K562 (cell line): ENCODE data around the gene PREP. TPM values are rescaled to one million over a fixed set of nuclear protein-coding genes. Genes with fewer than 3 reads are reported as not detected.

Source experiments
- ATAC-seq: fragments of 200-7000 bp; cut with Tn5 transposase; 3 replicates; pipeline ENCODE4 v1.9.1; 2020; ENCODE audit warnings: moderate library complexity
- BruUV-seq: library from RNA; stranded (reverse); fragments of 400-500 nt; replicated peaks from 2 replicates; lab custom pipeline; 2021; lab: Mats Ljungman, UMichigan
- CTCF ChIA-PET: fragments of 300-600 bp; formaldehyde crosslinking; extraction: SDS; loops from one replicate; lab custom pipeline; 2021; ENCODE audit warnings: low intra/inter-chr PET ratio; lab: Yijun Ruan, JAX
- POLR2A ChIA-PET: fragments of 300-600, 350-650 bp; sonication (Branson Sonifier 250); formaldehyde crosslinking; extraction: SDS; loops from one replicate; lab custom pipeline; 2021; ENCODE audit warnings: antibody characterized with exemption, inconsistent platforms; lab: Yijun Ruan, JAX
- DNase-seq, 4 experiments: peaks; one replicate each; pipeline versions ENCODE4 v3.0.0 to v3.0.0-alpha.2; 2011 to 2018; ENCODE audit warnings: low spot score in 3 of 4, mixed read lengths in 3 of 4; ENCODE audit errors: extremely low read depth in 1 of 4
- FAIRE-seq: peaks from 2 replicates; lab custom pipeline; 2011; peaks lifted over from hg19 to GRCh38; lab: Jason Lieb, UNC
- H2AFZ ChIP-seq: 2 replicates; pipeline ENCODE4 v1.6.0; 2011; ENCODE audit warnings: low read depth, low read length, control low read depth, inconsistent platforms
- H3K27ac ChIP-seq: fragments of 200-600 bp; 3 replicates; pipeline ENCODE4 v1.8.0; 2011; ENCODE audit warnings: low read depth, mild to moderate bottlenecking, control low read depth, inconsistent platforms, low read length, moderate library complexity, mixed read lengths; ENCODE audit errors: extremely low read depth
- H3K27me3 ChIP-seq, 2 experiments: fragments of 300-600 bp in 1 of 2; 2 replicates in 1 of 2; 3 replicates in 1 of 2; pipeline versions ENCODE4 v1.6.0 to v1.8.0; 2011; ENCODE audit warnings: inconsistent platforms in 2 of 2, low read length in 2 of 2, mild to moderate bottlenecking in 1 of 2, mixed read lengths in 1 of 2, moderate library complexity in 1 of 2; ENCODE audit not compliant: control insufficient read depth in 2 of 2, insufficient read depth in 2 of 2
- H3K36me3 ChIP-seq: fragments of 300-600 bp; 3 replicates; pipeline ENCODE4 v1.8.0; 2011; ENCODE audit warnings: mild to moderate bottlenecking, low read length, inconsistent platforms; ENCODE audit not compliant: control insufficient read depth, insufficient read depth
- H3K4me1 ChIP-seq, 2 experiments: fragments of 200-600 bp in 1 of 2; replicated peaks in 1 of 2; 2 replicates in 1 of 2; 3 replicates in 1 of 2; pipeline versions ENCODE4 v1.5.1 to v1.8.0; 2011; ENCODE audit warnings: inconsistent platforms in 2 of 2, low read length in 2 of 2, mild to moderate bottlenecking in 1 of 2, mixed read lengths in 1 of 2, moderate library complexity in 1 of 2; ENCODE audit not compliant: control insufficient read depth in 2 of 2, insufficient read depth in 2 of 2
- H3K4me2 ChIP-seq: 2 replicates; pipeline ENCODE4 v1.6.1; 2011; ENCODE audit warnings: low read length, control low read depth, inconsistent platforms, mixed read lengths; ENCODE audit not compliant: insufficient read depth
- H3K4me3 ChIP-seq: fragments of 200-600 bp; sonication (generic), shearing (Covaris generic); 2 replicates; pipeline ENCODE4 v1.5.1; 2016; ENCODE audit warnings: control low read depth, inconsistent platforms
- H3K79me2 ChIP-seq: fragments of 200-600 bp; 3 replicates; pipeline ENCODE4 v1.8.0; 2011; ENCODE audit warnings: low read length, inconsistent platforms; ENCODE audit not compliant: control insufficient read depth, insufficient read depth
- H3K9ac ChIP-seq, 2 experiments: 2 replicates each; pipeline versions ENCODE4 v1.6.0 to v1.6.1; 2011; ENCODE audit warnings: low read depth in 2 of 2, low read length in 2 of 2, control low read depth in 1 of 2, inconsistent platforms in 1 of 2, mild to moderate bottlenecking in 1 of 2, mixed read lengths in 1 of 2; ENCODE audit not compliant: insufficient read depth in 1 of 2
- H3K9me1 ChIP-seq: one replicate; pipeline ENCODE4 v1.6.0; 2011; ENCODE audit warnings: inconsistent platforms, mild to moderate bottlenecking, low read length, moderate library complexity; ENCODE audit not compliant: control insufficient read depth, insufficient read depth
- H3K9me3 ChIP-seq: replicated peaks from 2 replicates; pipeline ENCODE4 v1.5.1; 2011; ENCODE audit warnings: low read depth, low read length, inconsistent platforms; ENCODE audit not compliant: control insufficient read depth, insufficient read depth
- H4K20me1 ChIP-seq: replicated peaks from 2 replicates; pipeline ENCODE4 v1.6.1; 2011; ENCODE audit warnings: low read length, inconsistent platforms, mixed read lengths; ENCODE audit not compliant: control insufficient read depth, insufficient read depth
- CHD4 ChIP-seq: fragments of 200-600 bp; sonication (generic); IDR thresholded peaks from 3 replicates; pipeline ENCODE4 v1.6.1; 2012; ENCODE audit warnings: low read depth, mild to moderate bottlenecking, mixed read lengths, low read length, inconsistent platforms; ENCODE audit not compliant: insufficient read depth, insufficient replicate concordance, poor library complexity, severe bottlenecking
- CXXC5 ChIP-seq: fragments of 250-450 bp; sonication (Bioruptor Pico); IDR thresholded peaks from 2 replicates; pipeline ENCODE4 v1.8.0; 2022; ENCODE audit warnings: inconsistent platforms, mild to moderate bottlenecking, moderate library complexity
- ETS1 ChIP-seq: conservative IDR thresholded peaks from 2 replicates; pipeline ENCODE4 v1.6.1; 2011; ENCODE audit warnings: low read depth, mild to moderate bottlenecking, low read length; ENCODE audit not compliant: control insufficient read depth
- FOXO4 ChIP-seq: fragments of 450-650 bp; formaldehyde crosslinking; IDR thresholded peaks from 2 replicates; pipeline ENCODE4 v1.4.0; 2020; ENCODE audit warnings: mild to moderate bottlenecking, moderate library complexity
- HDAC1 ChIP-seq, 2 experiments: fragments of 450-650 bp; IDR thresholded peaks; 2 replicates each; pipeline ENCODE4 v1.6.1; 2016 to 2017; ENCODE audit warnings: inconsistent platforms in 1 of 2, mild to moderate bottlenecking in 1 of 2, moderate library complexity in 1 of 2
- KLF16 ChIP-seq: IDR thresholded peaks from 2 replicates; pipeline ENCODE4 v1.6.1; 2016; ENCODE audit warnings: antibody characterized with exemption
- PHTF2 ChIP-seq: fragments of 250-450 bp; sonication (Bioruptor Pico); IDR thresholded peaks from 2 replicates; pipeline ENCODE4 v1.5.0; 2021; ENCODE audit warnings: mild to moderate bottlenecking
- RB1 ChIP-seq: fragments of 450-650 bp; IDR thresholded peaks from 2 replicates; pipeline ENCODE4 v1.6.1; 2017; ENCODE audit warnings: low read depth, mild to moderate bottlenecking
- SRSF7 ChIP-seq: fragments of 200-400 bp; formaldehyde crosslinking; optimal IDR thresholded peaks from 2 replicates; pipeline ENCODE3; 2017; ENCODE audit warnings: mild to moderate bottlenecking, low read depth, low read length
- SUPT5H ChIP-seq: fragments of 450-650 bp; IDR thresholded peaks from 2 replicates; pipeline ENCODE4 v1.6.1; 2016
- TGIF2 ChIP-seq: sonication (generic); formaldehyde crosslinking; IDR thresholded peaks from 2 replicates; pipeline ENCODE4 v1.8.1; 2022; ENCODE audit warnings: mild to moderate bottlenecking, missing genetic modification reagents, moderate library complexity
- ZNF316 ChIP-seq: fragments of 450-650 bp; IDR thresholded peaks from 2 replicates; pipeline ENCODE4 v1.6.1; 2016
- WGBS: fragments of 100-300 bp; shearing (Covaris generic); methylation state at CpG from one replicate; pipeline ENCODE4 v1.1.6; 2016; ENCODE audit warnings: low coverage, mixed read lengths; ENCODE audit not compliant: insufficient coverage; ENCODE audit errors: missing lambda C conversion rate; 5-methylcytosine and 5-hydroxymethylcytosine counted together
- in situ Hi-C: fragments of 300-500 bp; cut with MboI; formaldehyde crosslinking; loops from 4 replicates; pipeline ENCODE4 v1.15.0; 2018; ENCODE audit warnings: inconsistent platforms, mixed read lengths
- intact Hi-C: fragments of 100-400 bp; cut with micrococcal nuclease; formaldehyde crosslinking; loops from 2 replicates; pipeline ENCODE4 v1.14.2; 2022
- polyA plus RNA-seq, 8 experiments: library from polyadenylated mRNA; depleted of rRNA in 4 of 8; stranded (reverse) in 5 of 8; unstranded in 3 of 8; fragments of >200 nt; fragmentation: Nextera tagmentation in 2 of 8; fragmentation: Illumina TruSeq in 1 of 8; extraction: Ambion mirVana in 2 of 8; extraction: Trizol in 1 of 8; gene quantifications; 2 replicates each; pipeline versions ENCODE4 v1.2.1 to v1.2.3, GENCODE V29; 2011 to 2014; ENCODE audit warnings: inconsistent platforms in 1 of 8, missing spikeins in 1 of 8
- total RNA-seq, 7 experiments: library from RNA; depleted of rRNA in 6 of 7; stranded (reverse); fragments of >200 nt in 6 of 7; fragmentation: Illumina TruSeq in 2 of 7; extraction: Trizol in 2 of 7; gene quantifications; 2 replicates each; pipeline versions ENCODE4 v1.2.1 to v1.2.3, GENCODE V29; 2011 to 2021; ENCODE audit warnings: low replicate concordance in 1 of 7

PREP gene
- total and polyA plus RNA-seq, 9 of the 15 experiments (the other 6 are each of a cell fraction or from before 2014, with no cell fraction given), result 14.1 to 60.8 (median 28.3) TPM

GRCh38 chr6:105398859-105399258, 4.0 kb downstream of the PREP start:
- no peak for FAIRE-seq
- Histone ChIP-seq H3K36me3 (peaks cover 34% of the 10 kb centered on the region; the same call in 2 of the 3 replicates), H3K4me2 (no peak overlapping the region), H3K9me1 (no peaks in the 10 kb centered on the region), H3K27ac (no peak overlapping the region), H3K9me3 (no peaks in the 10 kb centered on the region), H3K9ac (no peak overlapping the region), H4K20me1 (peaks cover 13% of the 10 kb centered on the region), H3K4me1 (peaks cover 16 to 22% of the 10 kb centered on the region in 2 experiments; a peak in 4 of 5 replicates), H3K4me3 (no peak overlapping the region), H3K79me2 (peaks cover 54% of the 10 kb centered on the region), H2AFZ (no peak overlapping the region), H3K27me3 (no peaks in the 10 kb centered on the region)
- ChIA-PET CTCF (no interaction called here), POLR2A (interaction anchor here (1.2 to 1.3 kb wide), 2 partner anchors 9 to 13 kb away, joined by 4 to 7 read pairs; no protein-coding TSS in a partner anchor)
- 84% methylated on average over 5 of the region's 5 CpGs for WGBS
- TF ChIP-seq ZNF316, result no peak
- TF ChIP-seq PHTF2 (CRISPR knock-in tag), result no peak
- TF ChIP-seq CHD4, result no peak
- TF ChIP-seq TGIF2 (CRISPR knock-in tag), result no peak
- TF ChIP-seq FOXO4 (CRISPR knock-in tag), result no peak
- no peak for TF ChIP-seq SRSF7
- no peak for TF ChIP-seq SUPT5H
- TF ChIP-seq ETS1, result no peak
- TF ChIP-seq HDAC1 (IDR thresholded peaks at IDR 0.05), result no peak
- no peak for TF ChIP-seq CXXC5 (CRISPR knock-in tag)
- TF ChIP-seq RB1, result no peak
- TF ChIP-seq KLF16, result no peak
- DNase-seq, result no peak
- intact Hi-C loops, result no loop called here
- no peak for ATAC-seq
- in situ Hi-C loops, result no loop called here
- no TSS peak for BruUV-seq
